ENCODE data around the gene SLC38A4. TPM values are rescaled to one million over a fixed set of nuclear protein-coding genes. Genes with fewer than 3 reads are reported as not detected.

The SLC38A4 gene
- total RNA-seq, 4 donors from 2014 or later = 0.23 to 0.54 TPM; not detected in 2

DNA sequence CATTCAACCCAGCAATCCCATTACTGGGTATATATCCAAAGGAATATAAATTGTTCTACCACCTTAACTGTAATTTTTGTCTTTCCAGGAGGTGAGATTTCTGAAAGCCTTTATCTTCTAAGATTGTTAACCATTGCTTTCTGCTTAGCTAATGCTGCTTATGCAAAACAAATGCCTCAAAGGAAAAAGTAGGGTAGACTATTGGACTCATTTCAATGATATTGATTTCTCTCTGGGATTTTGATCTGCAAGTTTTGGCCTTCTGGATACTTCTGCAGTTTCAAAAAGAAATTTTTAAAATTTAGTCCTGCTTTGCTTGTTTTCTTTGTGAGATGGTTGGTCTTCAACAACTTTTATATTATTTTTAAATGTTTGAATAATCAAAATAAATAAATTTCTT lies 108.6 kb downstream of the SLC38A4 start:
- TF ChIP-seq POLR2AphosphoS5 (IDR thresholded peaks at IDR 0.05) = no peak
- TF ChIP-seq POLR2A (IDR thresholded peaks at IDR 0.05) = no peak
- no peak for TF ChIP-seq EP300 (IDR thresholded peaks at IDR 0.05)
- TF ChIP-seq, protein P1, sequence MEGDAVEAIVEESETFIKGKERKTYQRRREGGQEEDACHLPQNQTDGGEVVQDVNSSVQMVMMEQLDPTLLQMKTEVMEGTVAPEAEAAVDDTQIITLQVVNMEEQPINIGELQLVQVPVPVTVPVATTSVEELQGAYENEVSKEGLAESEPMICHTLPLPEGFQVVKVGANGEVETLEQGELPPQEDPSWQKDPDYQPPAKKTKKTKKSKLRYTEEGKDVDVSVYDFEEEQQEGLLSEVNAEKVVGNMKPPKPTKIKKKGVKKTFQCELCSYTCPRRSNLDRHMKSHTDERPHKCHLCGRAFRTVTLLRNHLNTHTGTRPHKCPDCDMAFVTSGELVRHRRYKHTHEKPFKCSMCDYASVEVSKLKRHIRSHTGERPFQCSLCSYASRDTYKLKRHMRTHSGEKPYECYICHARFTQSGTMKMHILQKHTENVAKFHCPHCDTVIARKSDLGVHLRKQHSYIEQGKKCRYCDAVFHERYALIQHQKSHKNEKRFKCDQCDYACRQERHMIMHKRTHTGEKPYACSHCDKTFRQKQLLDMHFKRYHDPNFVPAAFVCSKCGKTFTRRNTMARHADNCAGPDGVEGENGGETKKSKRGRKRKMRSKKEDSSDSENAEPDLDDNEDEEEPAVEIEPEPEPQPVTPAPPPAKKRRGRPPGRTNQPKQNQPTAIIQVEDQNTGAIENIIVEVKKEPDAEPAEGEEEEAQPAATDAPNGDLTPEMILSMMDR (IDR thresholded peaks at IDR 0.05) = no peak
- ATAC-seq = no peak

More for the DNA sequence above, 108.6 kb downstream of the SLC38A4 start:
- H3K36me3 ChIP-seq = no peaks in the 10 kb centered on the region
- H3K4me1 ChIP-seq = no peaks in the 10 kb centered on the region
- H3K27ac ChIP-seq = no peak overlapping the region
- no peaks in the 10 kb centered on the region for H3K27me3 ChIP-seq
- no peaks in the 10 kb centered on the region for H3K9me3 ChIP-seq
- H3K4me3 ChIP-seq = no peak overlapping the region
